ENCODE measurements around the gene TGM2.

TGM2 gene

DNA sequence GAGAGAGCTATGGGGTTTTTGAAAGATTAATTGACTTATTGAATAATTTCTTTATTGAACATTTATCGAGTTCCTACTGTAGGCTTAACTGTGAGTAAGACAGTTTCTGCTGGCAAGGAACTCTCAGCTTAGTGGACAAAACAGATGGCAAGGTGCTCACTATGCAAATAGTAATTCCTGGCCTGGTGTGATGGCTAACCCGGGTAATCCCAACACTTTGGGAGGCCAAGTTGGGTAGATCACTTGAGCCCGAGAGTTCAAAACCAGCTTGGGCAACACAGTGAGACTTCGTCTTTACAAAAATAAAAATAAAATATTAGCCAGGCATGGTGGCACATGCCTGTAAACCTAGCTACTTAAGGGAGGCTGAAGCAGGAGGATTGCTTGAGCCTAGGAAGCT, 13.5 kb upstream of the TGM2 start:
- Histone ChIP-seq H3K27me3 (ENCODE audit: low read depth, low read length) (peaks cover 26% of the 10 kb centered on the region), H3K4me3 (ENCODE audit: low read length) (no peak overlapping the region), H3K27ac (ENCODE audit: low read length) (no peak overlapping the region), H3K4me1 (ENCODE audit: low read length) (peaks cover 17% of the 10 kb centered on the region), H3K79me2 (ENCODE audit: low read length) (no peaks in the 10 kb centered on the region), H3K9ac (ENCODE audit: low read length) (no peak overlapping the region), H2AFZ (ENCODE audit: low read depth, low read length) (no peak overlapping the region), H4K20me1 (ENCODE audit: insufficient read depth, low read length) (no peaks in the 10 kb centered on the region), H3K9me3 (ENCODE audit: insufficient read depth, low read length) (no peaks in the 10 kb centered on the region), H3K36me3 (replicated peaks; ENCODE audit: low read depth, low read length) (no peaks in the 10 kb centered on the region), H3K4me2 (ENCODE audit: low read length) (no peak overlapping the region)
- TF ChIP-seq EZH2phosphoT487 (IDR thresholded peaks at IDR 0.05; ENCODE audit: low read depth), result no peak
- TF ChIP-seq, protein P1, sequence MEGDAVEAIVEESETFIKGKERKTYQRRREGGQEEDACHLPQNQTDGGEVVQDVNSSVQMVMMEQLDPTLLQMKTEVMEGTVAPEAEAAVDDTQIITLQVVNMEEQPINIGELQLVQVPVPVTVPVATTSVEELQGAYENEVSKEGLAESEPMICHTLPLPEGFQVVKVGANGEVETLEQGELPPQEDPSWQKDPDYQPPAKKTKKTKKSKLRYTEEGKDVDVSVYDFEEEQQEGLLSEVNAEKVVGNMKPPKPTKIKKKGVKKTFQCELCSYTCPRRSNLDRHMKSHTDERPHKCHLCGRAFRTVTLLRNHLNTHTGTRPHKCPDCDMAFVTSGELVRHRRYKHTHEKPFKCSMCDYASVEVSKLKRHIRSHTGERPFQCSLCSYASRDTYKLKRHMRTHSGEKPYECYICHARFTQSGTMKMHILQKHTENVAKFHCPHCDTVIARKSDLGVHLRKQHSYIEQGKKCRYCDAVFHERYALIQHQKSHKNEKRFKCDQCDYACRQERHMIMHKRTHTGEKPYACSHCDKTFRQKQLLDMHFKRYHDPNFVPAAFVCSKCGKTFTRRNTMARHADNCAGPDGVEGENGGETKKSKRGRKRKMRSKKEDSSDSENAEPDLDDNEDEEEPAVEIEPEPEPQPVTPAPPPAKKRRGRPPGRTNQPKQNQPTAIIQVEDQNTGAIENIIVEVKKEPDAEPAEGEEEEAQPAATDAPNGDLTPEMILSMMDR (IDR thresholded peaks at IDR 0.05; ENCODE audit: low read depth, low read length), result no peak

DNA sequence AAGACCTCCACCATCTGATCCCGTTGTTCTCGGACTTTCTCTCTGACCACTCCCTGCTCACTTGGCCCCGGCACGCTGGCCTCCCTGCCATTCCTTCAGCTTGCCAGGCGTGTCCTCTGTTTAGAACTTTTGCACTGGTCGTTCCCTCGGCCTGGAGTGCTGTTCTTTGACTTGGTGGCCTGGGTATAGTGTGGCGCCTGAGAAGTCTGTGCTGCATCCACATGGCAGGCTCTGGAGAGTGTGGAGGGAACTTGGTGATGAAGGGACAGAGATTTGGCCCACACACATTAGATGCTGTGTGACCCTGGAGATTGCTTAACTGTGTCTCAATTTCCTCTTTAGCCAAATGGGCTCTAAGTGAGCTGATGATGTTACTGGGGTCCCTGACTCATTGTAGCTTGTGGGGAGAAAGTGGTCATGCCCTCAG, 13.0 kb upstream of the TGM2 start:
- H3K4me3 ChIP-seq (ENCODE audit: low read length), result no peak overlapping the region
- H3K4me2 ChIP-seq (ENCODE audit: low read length), result no peak overlapping the region
- no peaks in the 10 kb centered on the region for H3K79me2 ChIP-seq (ENCODE audit: low read length)
- H2AFZ ChIP-seq (ENCODE audit: low read depth, low read length), result no peak overlapping the region
- peaks cover 17% of the 10 kb centered on the region for H3K4me1 ChIP-seq (ENCODE audit: low read length)
- no peaks in the 10 kb centered on the region for H3K9me3 ChIP-seq (ENCODE audit: insufficient read depth, low read length)
- no peaks in the 10 kb centered on the region for H4K20me1 ChIP-seq (ENCODE audit: insufficient read depth, low read length)
- no peak for TF ChIP-seq EZH2phosphoT487 (IDR thresholded peaks at IDR 0.05; ENCODE audit: low read depth)
- TF ChIP-seq, protein P1 (IDR thresholded peaks at IDR 0.05; ENCODE audit: low read depth, low read length), result no peak
- H3K27me3 ChIP-seq (ENCODE audit: low read depth, low read length), result peaks cover 31% of the 10 kb centered on the region
- no peak overlapping the region for H3K9ac ChIP-seq (ENCODE audit: low read length)
- H3K36me3 ChIP-seq (replicated peaks; ENCODE audit: low read depth, low read length), result no peaks in the 10 kb centered on the region
- no peak overlapping the region for H3K27ac ChIP-seq (ENCODE audit: low read length)

DNA sequence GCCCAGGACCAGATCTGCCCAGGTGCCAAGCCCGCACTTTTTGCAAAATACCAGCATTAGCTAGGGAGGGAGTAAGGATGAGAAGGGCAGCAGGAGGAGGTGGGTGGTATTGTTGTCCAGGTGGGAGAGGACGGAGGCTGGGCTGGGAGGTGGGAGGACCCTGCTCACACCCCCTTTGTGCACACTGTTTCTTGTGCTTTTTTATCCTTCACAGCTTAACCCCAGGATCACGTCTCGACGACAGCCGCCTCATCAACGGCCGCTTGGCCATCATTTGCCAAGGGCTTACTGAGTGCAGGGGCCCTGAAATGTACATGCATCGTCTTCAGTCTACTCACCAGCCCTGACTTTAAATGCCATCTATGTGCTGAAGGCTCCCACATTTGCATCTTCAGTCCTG, 12.1 kb upstream of the TGM2 start:
- no peaks in the 10 kb centered on the region for H3K79me2 ChIP-seq (ENCODE audit: low read length)
- TF ChIP-seq EZH2phosphoT487 (IDR thresholded peaks at IDR 0.05; ENCODE audit: low read depth), result no peak
- TF ChIP-seq, protein P1 (IDR thresholded peaks at IDR 0.05; ENCODE audit: low read depth, low read length), result no peak
- H3K4me1 ChIP-seq (ENCODE audit: low read length), result peaks cover 17% of the 10 kb centered on the region
- H3K36me3 ChIP-seq (replicated peaks; ENCODE audit: low read depth, low read length), result no peaks in the 10 kb centered on the region
- H2AFZ ChIP-seq (ENCODE audit: low read depth, low read length), result no peak overlapping the region
- no peak overlapping the region for H3K4me3 ChIP-seq (ENCODE audit: low read length)
- no peak overlapping the region for H3K4me2 ChIP-seq (ENCODE audit: low read length)
- H3K27ac ChIP-seq (ENCODE audit: low read length), result no peak overlapping the region
- peaks cover 32% of the 10 kb centered on the region for H3K27me3 ChIP-seq (ENCODE audit: low read depth, low read length)
- H4K20me1 ChIP-seq (ENCODE audit: insufficient read depth, low read length), result no peaks in the 10 kb centered on the region
- no peaks in the 10 kb centered on the region for H3K9me3 ChIP-seq (ENCODE audit: insufficient read depth, low read length)
- H3K9ac ChIP-seq (ENCODE audit: low read length), result no peak overlapping the region

DNA sequence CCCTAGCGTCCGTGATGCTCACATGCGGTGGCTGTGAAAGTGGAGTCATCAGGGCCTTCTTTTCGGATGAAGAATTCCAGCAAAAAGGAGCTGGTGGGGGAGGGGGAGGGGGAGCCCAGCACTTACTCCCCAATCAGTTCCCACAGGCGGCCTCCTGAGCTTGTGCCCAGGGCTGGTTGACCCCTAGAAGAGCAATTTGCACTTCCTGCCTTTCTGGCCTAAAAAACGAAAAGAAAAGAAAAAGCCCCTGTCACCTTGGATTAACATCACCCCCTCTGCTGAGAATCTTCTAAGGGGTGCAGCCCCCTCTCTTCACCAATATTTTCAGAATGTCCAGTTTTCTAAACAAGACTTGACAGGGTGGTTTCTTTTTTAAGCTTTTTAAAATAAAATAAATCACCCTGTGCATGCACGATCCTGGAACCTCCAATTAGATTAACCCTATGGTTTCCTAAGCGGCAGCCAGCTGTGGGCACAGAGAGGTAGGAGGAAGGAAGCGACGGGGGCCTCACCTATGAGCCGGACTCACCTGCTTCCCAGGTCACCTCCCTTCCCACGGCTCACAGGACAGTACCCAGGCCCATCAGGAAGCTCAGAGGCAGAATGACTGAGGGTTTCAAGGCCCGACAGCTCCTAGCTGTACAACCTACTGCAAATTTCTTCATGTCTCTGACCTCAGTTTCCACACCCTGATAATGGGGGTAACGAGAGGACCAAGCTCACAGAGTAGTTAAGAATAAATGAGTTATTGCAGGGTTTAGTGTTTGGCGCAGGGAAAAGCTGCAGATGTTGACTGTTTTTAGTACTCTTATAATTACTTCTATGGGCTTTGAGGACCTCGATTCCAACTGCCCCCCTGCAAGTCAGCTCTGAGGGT, 10.5 kb upstream of the TGM2 start:
- Histone ChIP-seq H3K4me2 (ENCODE audit: low read length) (no peak overlapping the region), H3K27ac (ENCODE audit: low read length) (no peak overlapping the region), H3K9ac (ENCODE audit: low read length) (no peak overlapping the region), H2AFZ (ENCODE audit: low read depth, low read length) (no peak overlapping the region), H3K9me3 (ENCODE audit: insufficient read depth, low read length) (no peaks in the 10 kb centered on the region), H3K27me3 (ENCODE audit: low read depth, low read length) (peaks cover 36% of the 10 kb centered on the region), H4K20me1 (ENCODE audit: insufficient read depth, low read length) (no peaks in the 10 kb centered on the region), H3K4me3 (ENCODE audit: low read length) (no peak overlapping the region), H3K79me2 (ENCODE audit: low read length) (no peaks in the 10 kb centered on the region), H3K36me3 (replicated peaks; ENCODE audit: low read depth, low read length) (no peaks in the 10 kb centered on the region), H3K4me1 (ENCODE audit: low read length) (peaks cover 3% of the 10 kb centered on the region)
- no peak for TF ChIP-seq EZH2phosphoT487 (IDR thresholded peaks at IDR 0.05; ENCODE audit: low read depth)
- TF ChIP-seq, protein P1 (IDR thresholded peaks at IDR 0.05; ENCODE audit: low read depth, low read length), result peak; percentile 3; the same call in 1 of the 2 replicates
